Uterus (tissue), 4 donors: ENCODE measurements around the gene CISH. TPM values are rescaled to one million over a fixed set of nuclear protein-coding genes. Genes with fewer than 3 reads are reported as not detected.

Experiments
- DNase-seq, 2 donors: peaks; one replicate each; pipeline ENCODE4 v3.0.0-alpha.2; 2019 to 2020
- H3K27ac ChIP-seq, 2 donors: fragments of 200-600 bp; sonication (generic); 1 replicate in 1 of 2; 2 replicates in 1 of 2; pipeline ENCODE4 v1.5.1; 2016 to 2018
- H3K27me3 ChIP-seq, 2 donors: fragments of 200-600 bp; sonication (generic); one replicate each; pipeline ENCODE4 v1.5.1; 2018 to 2019; ENCODE audit warnings: control low read depth in 1 of 2
- H3K36me3 ChIP-seq, 2 donors: fragments of 200-600 bp; sonication (generic); one replicate each; pipeline ENCODE4 v1.5.1; 2019; ENCODE audit warnings: control low read depth in 1 of 2
- H3K4me1 ChIP-seq, 2 donors: fragments of 200-600 bp; sonication (generic); one replicate each; pipeline ENCODE4 v1.5.1; 2018 to 2019; ENCODE audit warnings: control low read depth in 1 of 2
- H3K4me3 ChIP-seq, 2 donors: fragments of 200-600 bp; sonication (generic); 1 replicate in 1 of 2; 2 replicates in 1 of 2; pipeline ENCODE4 v1.5.1; 2018 to 2019; ENCODE audit warnings: mild to moderate bottlenecking in 1 of 2
- H3K9me3 ChIP-seq, 2 donors: fragments of 200-600 bp; sonication (generic); one replicate each; pipeline ENCODE4 v1.5.1; 2019; ENCODE audit warnings: control low read depth in 1 of 2
- CTCF ChIP-seq, 4 experiments: fragments of 200-600 bp in 2 of 4; fragments of 450-650 bp in 2 of 4; sonication (generic) in 2 of 4; IDR thresholded peaks; one replicate each; pipeline ENCODE4 v1.5.1; 2016 to 2019; ENCODE audit warnings: antibody characterized with exemption in 4 of 4, mild to moderate bottlenecking in 2 of 4, moderate library complexity in 1 of 4
- POLR2A ChIP-seq, 2 donors: fragments of 450-650 bp; IDR thresholded peaks; one replicate each; pipeline ENCODE4 v1.6.1; 2016; ENCODE audit warnings: antibody characterized with exemption in 2 of 2, mild to moderate bottlenecking in 1 of 2, moderate library complexity in 1 of 2
- intact Hi-C: fragments of 100-400 bp; cut with DNase I; formaldehyde crosslinking; loops from one replicate; pipeline ENCODE4 v1.15.1; 2023; ENCODE audit warnings: low total_unique reads
- total RNA-seq, 4 donors: library from RNA; depleted of rRNA in 3 of 4; stranded (reverse); fragments of >200 nt in 3 of 4; gene quantifications; one replicate each; pipeline versions ENCODE4 v1.1.0 to v1.2.4, GENCODE V29; 2014 to 2023
- donor health status: DM: yes; HTN: yes; CAD: no.

The CISH gene
- total RNA-seq, 4 donors from 2014 or later: 2.1 to 12.3 (median 5.6) TPM; not detected in 1

- DNase-seq: no peak
- Histone ChIP-seq H3K4me3 (peak overlapping the region; percentile 68 to 71), H3K4me1 (peaks cover 0 to 15% of the 10 kb centered on the region in 2 donors), H3K27me3 (no peaks in the 10 kb centered on the region), H3K9me3 (no peaks in the 10 kb centered on the region), H3K27ac (peak overlapping the region; percentile 67 to 85), H3K36me3 (no peaks in the 10 kb centered on the region)
- TF ChIP-seq CTCF (IDR thresholded peaks at IDR 0.05): no peak
- TF ChIP-seq POLR2A (IDR thresholded peaks at IDR 0.05): no peak
- intact Hi-C loops: no loop called here
Measured at GRCh38 chr3:50610992-50611463, 546 bp downstream of the CISH start.

- no peak for DNase-seq
Measured at GRCh38 chr3:50610181-50610971, 1.2 kb downstream of the CISH start.

DNA sequence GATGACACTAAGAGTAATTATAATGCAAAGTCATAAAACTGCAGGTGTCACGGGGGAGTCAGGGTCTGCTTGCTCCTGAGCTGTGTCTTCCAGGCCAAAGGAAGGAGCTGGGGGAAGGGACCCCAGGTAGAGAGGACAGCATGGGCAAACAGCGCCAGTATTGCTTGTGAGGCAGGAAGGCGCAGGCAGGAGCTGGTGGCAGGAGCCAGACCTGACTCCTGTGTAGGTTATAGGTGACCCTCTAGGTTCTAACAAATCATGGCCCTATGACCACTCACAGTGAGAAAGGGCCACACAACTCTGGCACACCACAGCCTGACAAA, 1.9 kb downstream of the CISH start:
- Histone ChIP-seq H3K36me3 (no peaks in the 10 kb centered on the region), H3K4me1 (peaks cover 2 to 22% of the 10 kb centered on the region in 2 donors), H3K27me3 (no peaks in the 10 kb centered on the region), H3K27ac (no peak overlapping the region), H3K4me3 (no peak overlapping the region), H3K9me3 (no peaks in the 10 kb centered on the region)
- no peak for TF ChIP-seq CTCF (IDR thresholded peaks at IDR 0.05)
- no peak for TF ChIP-seq POLR2A (IDR thresholded peaks at IDR 0.05)
- no peak for DNase-seq
- intact Hi-C loops: no loop called here

More at GRCh38 chr3:50610181-50610971, 1.2 kb downstream of the CISH start:
- peak overlapping the region; percentile 68 to 71 for H3K4me3 ChIP-seq
- no peaks in the 10 kb centered on the region for H3K36me3 ChIP-seq
- peak overlapping the region; percentile 67 to 85 for H3K27ac ChIP-seq
- intact Hi-C loops: no loop called here
- H3K27me3 ChIP-seq: no peaks in the 10 kb centered on the region
- H3K9me3 ChIP-seq: no peaks in the 10 kb centered on the region
- H3K4me1 ChIP-seq: peaks cover 0 to 20% of the 10 kb centered on the region in 2 donors
- TF ChIP-seq POLR2A (IDR thresholded peaks at IDR 0.05): no peak
- TF ChIP-seq CTCF (IDR thresholded peaks at IDR 0.05): no peak

GRCh38 chr3:50609071-50609762, 2.4 kb downstream of the CISH start:
- H3K4me1 ChIP-seq: peaks cover 7 to 27% of the 10 kb centered on the region in 2 donors
- no peak for DNase-seq
- no peaks in the 10 kb centered on the region for H3K27me3 ChIP-seq
- no peaks in the 10 kb centered on the region for H3K9me3 ChIP-seq
- no peaks in the 10 kb centered on the region for H3K36me3 ChIP-seq
- TF ChIP-seq CTCF (IDR thresholded peaks at IDR 0.05): no peak
- H3K4me3 ChIP-seq: no peak overlapping the region
- intact Hi-C loops: no loop called here
- H3K27ac ChIP-seq: peak overlapping the region in 1 of 2 donors; percentile 2

DNA sequence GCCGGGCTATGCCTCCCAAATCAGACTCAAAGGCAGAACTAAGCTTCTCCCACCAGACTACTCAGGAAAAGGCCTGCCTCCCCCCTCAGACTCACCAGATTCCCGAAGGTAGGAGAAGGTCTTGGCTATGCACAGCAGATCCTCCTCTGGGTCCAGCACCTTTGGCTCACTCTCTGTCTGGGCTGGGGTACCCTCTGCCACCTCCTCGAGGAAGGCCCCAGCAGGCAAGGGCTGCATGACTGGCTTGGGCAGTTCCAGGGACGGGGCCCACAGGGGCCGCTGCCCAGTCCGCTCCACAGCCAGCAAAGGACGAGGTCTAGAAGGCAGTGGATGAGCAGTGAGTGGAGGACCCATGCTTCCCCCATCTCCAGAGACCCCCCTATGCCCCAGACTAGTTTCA, 3.3 kb downstream of the CISH start:
- peaks cover 15 to 31% of the 10 kb centered on the region in 2 donors for H3K4me1 ChIP-seq
- intact Hi-C loops: no loop called here
- no peak overlapping the region for H3K27ac ChIP-seq
- TF ChIP-seq CTCF (IDR thresholded peaks at IDR 0.05) (no peak), POLR2A (IDR thresholded peaks at IDR 0.05) (no peak)
- DNase-seq: no peak
- H3K9me3 ChIP-seq: no peaks in the 10 kb centered on the region
- no peaks in the 10 kb centered on the region for H3K36me3 ChIP-seq
- no peaks in the 10 kb centered on the region for H3K27me3 ChIP-seq
- H3K4me3 ChIP-seq: no peak overlapping the region
